HG02798 (cell line): Measurements from ENCODE around the gene MED31.
"Not testable (repeated sequence)": the region's sequence is repeated elsewhere in the genome, so short reads cannot be mapped to it uniquely, and the experiment has no call there.

Experiments used
- ATAC-seq: cut with Tn5 transposase; IDR thresholded peaks from one replicate; pipeline ENCODE4 v1.9.1; 2021; ENCODE audit warnings: mild to moderate bottlenecking; ENCODE audit not compliant: unreplicated experiment, poor library complexity

The MED31 gene

GRCh38 chr17:6656797-6657632, 5.6 kb upstream of the MED31 start:
- ATAC-seq: peak; percentile 36

- not testable (repeated sequence) for ATAC-seq
Measured at GRCh38 chr17:6655732-6656361, 4.4 kb upstream of the MED31 start.

GRCh38 chr17:6654841-6655731, 3.7 kb upstream of the MED31 start:
- ATAC-seq: no peak

- ATAC-seq: peak; percentile 9
Measured at GRCh38 chr17:6651919-6652452, 581 bp upstream of the MED31 start.

GRCh38 chr17:6648181-6648580, 3.2 kb downstream of the MED31 start:
- no peak for ATAC-seq

- no peak for ATAC-seq
Measured at GRCh38 chr17:6643451-6644125, 7.8 kb downstream of the MED31 start.

GRCh38 chr17:6642592-6642991, 8.8 kb downstream of the MED31 start:
- no peak for ATAC-seq

GRCh38 chr17:6641247-6641863, 10.1 kb downstream of the MED31 start:
- peak; percentile 0 for ATAC-seq

GRCh38 chr17:6640536-6641246, 10.7 kb downstream of the MED31 start, which contains the start of the genes KIAA0753 and TXNDC17:
Gene KIAA0753 (minus strand): TSS chr17:6640711. CDS start chr17:6635103, 5,608 bp downstream.
Gene TXNDC17 (plus strand): TSS chr17:6641060. CDS start chr17:6641083, 23 bp downstream.
- ATAC-seq: peak; percentile 91

GRCh38 chr17:6639586-6640535, 11.5 kb downstream of the MED31 start:
- ATAC-seq: no peak

GRCh38 chr17:6639014-6639585, 12.3 kb downstream of the MED31 start:
- no peak for ATAC-seq

- ATAC-seq: no peak
Measured at GRCh38 chr17:6638046-6638908, 13.1 kb downstream of the MED31 start.

- no peak for ATAC-seq
Measured at GRCh38 chr17:6637458-6637840, 14.0 kb downstream of the MED31 start.

GRCh38 chr17:6636616-6637457, 14.6 kb downstream of the MED31 start:
- no peak for ATAC-seq

- no peak for ATAC-seq
Measured at GRCh38 chr17:6636105-6636504, 15.3 kb downstream of the MED31 start.

GRCh38 chr17:6633263-6633662, 18.1 kb downstream of the MED31 start:
- ATAC-seq: no peak
